HCT116 (cell line): ENCODE results near the gene HTR3E. TPM values are rescaled to one million over a fixed set of nuclear protein-coding genes. Genes with fewer than 3 reads are reported as not detected.
A peak's percentile ranks its signal among the peaks of the same experiment; 100 is the strongest.

ENCODE experiments used
- ATAC-seq: fragments of 200-7000 bp; cut with Tn5 transposase; 2 replicates; pipeline ENCODE4 v1.9.1; 2020; ENCODE audit warnings: mild to moderate bottlenecking, moderate library complexity
- BruUV-seq: library from RNA; stranded (reverse); fragments of 400-500 nt; replicated peaks from 2 replicates; lab custom pipeline; 2021; lab: Mats Ljungman, UMichigan
- CTCF ChIA-PET: fragments of 300-600 bp; sonication (Branson Sonifier 250); formaldehyde crosslinking; loops from one replicate; lab custom pipeline; 2021; ENCODE audit warnings: antibody characterized with exemption; lab: Charles Lee
- POLR2A ChIA-PET: fragments of 300-600, 350-600 bp; sonication (Branson Sonifier 250); formaldehyde crosslinking; loops from one replicate; lab custom pipeline; 2021; ENCODE audit warnings: antibody characterized with exemption; lab: Charles Lee
- RAD21 ChIA-PET, 2 experiments: fragments of 300-600 bp; sonication (Branson Sonifier 250); formaldehyde crosslinking; loops; one replicate each; lab custom pipeline; 2023; ENCODE audit warnings: low total read pairs in 2 of 2; ENCODE audit not compliant: uncharacterized antibody in 2 of 2, unreplicated experiment in 2 of 2, low non-redundant PET in 1 of 2; lab: Charles Lee
- DNase-seq: peaks from one replicate; pipeline ENCODE4 v3.0.0-alpha.2; 2010; ENCODE audit warnings: low read depth, low spot score
- H2AFZ ChIP-seq: fragments of 200-600 bp; shearing (Covaris generic), sonication (generic); 2 replicates; pipeline ENCODE4 v1.6.1; 2017; ENCODE audit warnings: low read depth, mixed run types, mixed read lengths, antibody characterized with exemption, low read length; ENCODE audit not compliant: poor library complexity, severe bottlenecking
- H3K27ac ChIP-seq: 2 replicates; pipeline ENCODE4 v1.5.1; 2012; ENCODE audit warnings: low read depth, low read length
- H3K27me3 ChIP-seq: fragments of 200-600 bp; sonication (generic); 2 replicates; pipeline ENCODE4 v1.6.1; 2016; ENCODE audit warnings: mixed run types, low read length, mixed read lengths; ENCODE audit not compliant: insufficient read depth
- H3K36me3 ChIP-seq, 2 experiments: fragments of 200-500 bp in 1 of 2; fragments of 200-600 bp in 1 of 2; sonication (Bioruptor generic) in 1 of 2; sonication (generic) in 1 of 2; 2 replicates each; pipeline versions ENCODE4 v1.5.1 to v1.6.1; 2014 to 2016; ENCODE audit warnings: low read length in 2 of 2, inconsistent platforms in 1 of 2, mixed read lengths in 1 of 2, mixed run types in 1 of 2; ENCODE audit not compliant: insufficient read depth in 2 of 2, control insufficient read depth in 1 of 2
- H3K4me1 ChIP-seq, 2 experiments: fragments of 200-600 bp in 1 of 2; sonication (generic) in 1 of 2; 2 replicates each; pipeline versions ENCODE4 v1.5.1 to v1.6.1; 2012 to 2017; ENCODE audit warnings: low read length in 2 of 2, inconsistent platforms in 1 of 2, mild to moderate bottlenecking in 1 of 2, mixed read lengths in 1 of 2, mixed run types in 1 of 2, moderate library complexity in 1 of 2; ENCODE audit not compliant: insufficient read depth in 2 of 2, control insufficient read depth in 1 of 2
- H3K4me2 ChIP-seq: fragments of 200-600 bp; sonication (generic); 2 replicates; pipeline ENCODE4 v1.6.1; 2017; ENCODE audit warnings: mixed run types, low read length, mixed read lengths
- H3K4me3 ChIP-seq, 2 experiments: fragments of 200-600 bp in 1 of 2; sonication (generic) in 1 of 2; replicated peaks in 1 of 2; 2 replicates each; pipeline ENCODE4 v1.5.1; 2011 to 2016; ENCODE audit warnings: low read length in 2 of 2, control low read depth in 1 of 2, low read depth in 1 of 2, mild to moderate bottlenecking in 1 of 2, mixed read lengths in 1 of 2, mixed run types in 1 of 2
- H3K79me2 ChIP-seq: fragments of 200-600 bp; sonication (generic); 2 replicates; pipeline ENCODE4 v1.6.1; 2017; ENCODE audit warnings: mild to moderate bottlenecking, mixed run types, low read length, moderate library complexity, mixed read lengths; ENCODE audit not compliant: insufficient read depth
- H3K9ac ChIP-seq: fragments of 200-600 bp; sonication (generic); 2 replicates; pipeline ENCODE4 v1.6.1; 2016; ENCODE audit warnings: low read length, mixed read lengths
- H3K9me2 ChIP-seq: fragments of 200-600 bp; sonication (generic), shearing (Covaris generic); 2 replicates; pipeline ENCODE4 v1.6.1; 2017; ENCODE audit warnings: mixed run types, mild to moderate bottlenecking, moderate library complexity; ENCODE audit not compliant: insufficient read depth
- H3K9me3 ChIP-seq, 2 experiments: fragments of 200-500 bp in 1 of 2; fragments of 200-600 bp in 1 of 2; sonication (Bioruptor generic) in 1 of 2; sonication (generic) in 1 of 2; 2 replicates each; pipeline ENCODE4 v1.6.1; 2014 to 2017; ENCODE audit warnings: low read length in 2 of 2, mixed read lengths in 2 of 2, inconsistent platforms in 1 of 2, low read depth in 1 of 2, mild to moderate bottlenecking in 1 of 2, mixed run types in 1 of 2, moderate library complexity in 1 of 2; ENCODE audit not compliant: control insufficient read depth in 1 of 2, insufficient read depth in 1 of 2
- H4K20me1 ChIP-seq: fragments of 200-600 bp; sonication (generic), shearing (Covaris generic); 2 replicates; pipeline ENCODE4 v1.6.1; 2017; ENCODE audit warnings: mixed run types, mild to moderate bottlenecking, moderate library complexity; ENCODE audit not compliant: insufficient read depth
- ATF3 ChIP-seq: IDR thresholded peaks from 2 replicates; pipeline ENCODE4 v1.6.1; 2012
- CBX3 ChIP-seq: IDR thresholded peaks from 2 replicates; pipeline ENCODE4 v1.6.1; 2012; ENCODE audit warnings: low read depth
- EGR1 ChIP-seq: IDR thresholded peaks from 2 replicates; pipeline ENCODE4 v1.6.1; 2012; ENCODE audit warnings: low read depth
- ELF1 ChIP-seq: IDR thresholded peaks from 2 replicates; pipeline ENCODE4 v1.6.1; 2012; ENCODE audit warnings: low read depth, borderline replicate concordance
- EZH2 ChIP-seq: fragments of 200-600 bp; sonication (generic); IDR thresholded peaks from 2 replicates; pipeline ENCODE4 v1.6.1; 2017; ENCODE audit warnings: antibody characterized with exemption, mixed run types
- FOSL1 ChIP-seq: IDR thresholded peaks from 2 replicates; pipeline ENCODE4 v1.6.1; 2012; ENCODE audit warnings: low read depth
- JUND ChIP-seq: IDR thresholded peaks from 2 replicates; pipeline ENCODE4 v1.6.1; 2012
- POLR2AphosphoS5 ChIP-seq: IDR thresholded peaks from 2 replicates; pipeline ENCODE4 v1.6.1; 2011; ENCODE audit warnings: mild to moderate bottlenecking, low read depth, low read length, moderate library complexity
- REST ChIP-seq: IDR thresholded peaks from 2 replicates; pipeline ENCODE4 v1.6.1; 2012; ENCODE audit warnings: low read depth
- YY1 ChIP-seq: IDR thresholded peaks from 2 replicates; pipeline ENCODE4 v1.6.1; 2011; ENCODE audit warnings: low read length, low read depth, moderate library complexity, mild to moderate bottlenecking; ENCODE audit not compliant: insufficient replicate concordance; ENCODE audit errors: extremely low read depth
- ZFX ChIP-seq: fragments of 450-650 bp; IDR thresholded peaks from 2 replicates; pipeline ENCODE4 v1.6.1; 2017
- ZNF274 ChIP-seq: fragments of 200-500 bp; sonication (Bioruptor generic); IDR thresholded peaks from 2 replicates; pipeline ENCODE4 v1.6.1; 2014; ENCODE audit warnings: mild to moderate bottlenecking, low read depth, low read length, inconsistent platforms
- intact Hi-C: fragments of 100-400 bp; cut with micrococcal nuclease; formaldehyde crosslinking; loops from 2 replicates; pipeline ENCODE4 v1.10.0; 2022
- total RNA-seq: library from RNA; stranded (reverse); gene quantifications from one replicate; pipeline ENCODE4 v1.2.1, GENCODE V29; 2021; ENCODE audit not compliant: unreplicated experiment

Gene HTR3E
- total RNA-seq, 1 experiment from 2014 or later = not detected

- TF ChIP-seq CBX3 = peak; percentile 49; the same call in 1 of the 2 replicates
These were observed 11.4 kb upstream of the HTR3E start (continued) for GRCh38 chr3:184085389-184085852.

GRCh38 chr3:184092199-184092598, 4.7 kb upstream of the HTR3E start:
- Histone ChIP-seq H3K4me1 (no peaks in the 10 kb centered on the region), H3K27ac (no peak overlapping the region), H3K36me3 (no peaks in the 10 kb centered on the region), H4K20me1 (no peaks in the 10 kb centered on the region), H3K9me3 (peaks cover 10 to 19% of the 10 kb centered on the region in 2 experiments; a peak in 3 of 4 replicates), H3K9me2 (no peaks in the 10 kb centered on the region), H3K9ac (no peak overlapping the region), H3K4me3 (no peak overlapping the region), H2AFZ (no peak overlapping the region), H3K27me3 (no peaks in the 10 kb centered on the region), H3K79me2 (no peaks in the 10 kb centered on the region), H3K4me2 (no peak overlapping the region)
- no peak for ATAC-seq
- ChIA-PET CTCF (no interaction called here), POLR2A (no interaction called here), RAD21 (no interaction called here)
- intact Hi-C loops = no loop called here
- TF ChIP-seq EGR1 (no peak), ATF3 (no peak), EZH2 (no peak), CBX3 (no peak)
- DNase-seq = peak; percentile 4
- no TSS peak for BruUV-seq

- ATAC-seq (no peak), DNase-seq (no peak)
- H3K9ac ChIP-seq = no peak overlapping the region
- no peak overlapping the region for H3K27ac ChIP-seq
- intact Hi-C loops = no loop called here
- no peaks in the 10 kb centered on the region for H3K4me1 ChIP-seq
- H3K9me3 ChIP-seq = peaks cover 4 to 6% of the 10 kb centered on the region in 2 experiments; a peak in 2 of 4 replicates
- CTCF ChIA-PET = no interaction called here
- no peak overlapping the region for H3K4me3 ChIP-seq
- H2AFZ ChIP-seq = no peak overlapping the region
- no TSS peak for BruUV-seq
- RAD21 ChIA-PET = no interaction called here
- POLR2A ChIA-PET = no interaction called here
- H3K27me3 ChIP-seq = no peaks in the 10 kb centered on the region
- H3K9me2 ChIP-seq = no peaks in the 10 kb centered on the region
- H3K36me3 ChIP-seq = no peaks in the 10 kb centered on the region
- no peaks in the 10 kb centered on the region for H4K20me1 ChIP-seq
- H3K79me2 ChIP-seq = no peaks in the 10 kb centered on the region
- no peak for TF ChIP-seq REST
- TF ChIP-seq CBX3 = no peak
- TF ChIP-seq JUND = no peak
- TF ChIP-seq ZFX = no peak
- no peak for TF ChIP-seq YY1
- TF ChIP-seq ELF1 = no peak
- TF ChIP-seq ZNF274 = no peak
- no peak for TF ChIP-seq EGR1
- no peak for TF ChIP-seq POLR2AphosphoS5
- TF ChIP-seq FOSL1 = no peak
- H3K4me2 ChIP-seq = no peak overlapping the region
These were observed 692 bp downstream of the HTR3E start for GRCh38 chr3:184097556-184097955.
